HG02623 (cell line): ENCODE data around the gene PDE4B.

Source experiments
- ATAC-seq: cut with Tn5 transposase; IDR thresholded peaks from one replicate; pipeline ENCODE4 v1.9.1; 2021; ENCODE audit warnings: moderate library complexity; ENCODE audit not compliant: unreplicated experiment

Gene PDE4B

DNA sequence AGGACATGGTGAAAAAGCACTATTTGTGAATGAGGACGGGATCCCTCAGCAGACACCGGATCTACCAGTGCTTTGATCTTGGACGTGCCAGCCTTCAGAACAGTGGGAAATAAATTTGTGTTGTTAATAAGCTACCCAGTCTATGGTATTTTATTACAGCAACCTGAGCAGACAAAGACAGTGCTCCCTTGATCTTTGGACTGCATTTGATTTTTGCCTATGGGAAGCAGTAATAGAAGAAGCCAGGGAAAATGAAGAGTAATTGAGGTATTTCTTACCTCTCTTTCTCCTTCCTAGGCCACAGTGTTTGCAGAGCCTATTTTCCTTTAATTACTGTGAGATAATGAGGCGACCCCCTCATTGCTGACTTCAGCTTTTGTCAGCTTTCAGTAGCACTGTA is 87.9 kb downstream of the PDE4B start:
- ATAC-seq, result no peak

DNA sequence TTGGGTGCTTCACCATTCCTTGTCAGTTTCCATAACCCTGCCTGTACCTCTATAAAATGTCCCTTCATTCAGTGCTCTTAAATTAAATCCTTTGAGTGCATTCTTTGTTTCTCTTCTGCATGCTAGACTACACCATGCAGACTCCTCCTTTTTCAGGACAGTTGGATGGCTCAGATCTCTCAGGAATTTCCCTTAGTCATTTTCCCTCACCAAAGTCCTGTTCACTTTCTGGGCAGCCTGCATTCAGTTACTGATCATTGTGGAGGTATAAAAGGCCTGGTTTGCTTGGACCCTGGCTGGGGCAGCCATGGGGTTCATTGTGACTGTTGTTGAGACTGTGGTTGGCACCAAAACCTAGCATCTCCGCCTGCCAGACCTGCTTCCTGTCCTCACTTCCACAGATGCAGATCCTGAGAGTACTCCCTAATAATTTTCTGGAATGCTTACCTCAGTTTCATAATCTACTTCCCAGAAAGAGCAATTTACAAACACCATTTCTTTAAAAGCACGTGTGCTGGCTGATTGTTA is 88.4 kb downstream of the PDE4B start:
- ATAC-seq, result no peak

DNA sequence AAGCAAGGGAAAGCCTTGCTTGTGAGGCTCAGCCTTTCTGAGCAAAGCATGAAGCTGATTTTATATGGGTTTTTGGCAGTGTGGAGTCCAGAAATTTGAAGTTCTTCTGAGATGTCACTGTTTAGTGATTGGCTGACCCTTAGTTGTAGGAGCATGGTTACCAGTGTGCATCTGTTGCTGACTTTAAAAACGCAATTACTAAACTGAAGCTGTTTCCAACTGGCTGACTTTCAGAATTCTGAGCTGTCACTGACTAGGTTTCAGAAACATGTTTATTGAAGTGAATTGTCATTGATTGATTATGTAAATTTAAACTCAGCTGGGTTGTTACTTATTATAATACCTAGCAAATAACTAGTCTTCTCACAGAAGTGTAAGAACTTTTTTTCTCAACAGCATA is 89.4 kb downstream of the PDE4B start:
- no peak for ATAC-seq

DNA sequence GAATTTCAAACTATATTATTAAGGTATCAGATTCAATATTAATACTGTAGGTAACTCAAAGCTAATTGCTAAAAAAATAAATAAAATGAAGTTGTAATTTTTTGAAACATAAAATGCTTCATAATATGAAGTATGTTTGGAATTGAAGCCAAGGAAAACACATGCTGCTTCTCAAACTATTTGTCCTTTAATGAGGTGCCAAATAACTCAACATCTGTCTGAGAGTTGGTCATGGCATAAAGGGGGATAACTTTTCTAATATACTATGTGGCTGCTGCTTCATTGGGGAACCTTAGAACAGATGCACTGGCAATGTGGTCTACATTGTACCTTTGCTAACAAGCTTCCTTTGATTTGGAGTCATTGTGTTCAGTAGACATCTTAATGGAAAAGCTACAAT is 96.7 kb downstream of the PDE4B start:
- ATAC-seq, result no peak

DNA sequence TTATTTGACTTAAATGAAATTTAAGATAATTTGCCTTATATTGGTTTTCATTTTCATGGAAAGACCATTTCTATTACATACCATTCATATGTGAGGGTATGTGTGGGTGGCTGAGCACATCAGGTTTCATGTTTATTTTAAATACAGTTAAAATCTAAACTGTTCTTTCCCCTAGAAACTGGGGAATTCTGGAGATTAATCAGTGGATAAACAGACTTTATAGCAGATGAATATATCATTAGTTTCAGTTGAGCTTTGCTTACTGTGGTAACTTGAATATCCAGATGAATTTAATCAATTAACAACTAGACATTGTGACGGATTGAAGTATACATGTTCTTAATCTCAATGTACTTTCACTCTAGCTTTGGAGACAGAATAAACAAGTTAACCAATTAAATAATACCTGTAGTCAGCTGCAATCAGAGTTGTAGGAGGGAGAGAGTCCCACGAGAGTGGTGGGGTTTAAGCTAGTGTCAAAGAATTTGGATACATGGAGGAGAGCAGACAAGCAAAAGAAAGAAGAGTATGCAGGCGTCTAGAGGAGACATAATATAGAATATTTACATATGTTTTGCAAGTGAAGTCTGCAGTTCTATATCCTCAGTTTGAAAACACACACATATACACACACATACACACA is 97.6 kb downstream of the PDE4B start:
- no peak for ATAC-seq

DNA sequence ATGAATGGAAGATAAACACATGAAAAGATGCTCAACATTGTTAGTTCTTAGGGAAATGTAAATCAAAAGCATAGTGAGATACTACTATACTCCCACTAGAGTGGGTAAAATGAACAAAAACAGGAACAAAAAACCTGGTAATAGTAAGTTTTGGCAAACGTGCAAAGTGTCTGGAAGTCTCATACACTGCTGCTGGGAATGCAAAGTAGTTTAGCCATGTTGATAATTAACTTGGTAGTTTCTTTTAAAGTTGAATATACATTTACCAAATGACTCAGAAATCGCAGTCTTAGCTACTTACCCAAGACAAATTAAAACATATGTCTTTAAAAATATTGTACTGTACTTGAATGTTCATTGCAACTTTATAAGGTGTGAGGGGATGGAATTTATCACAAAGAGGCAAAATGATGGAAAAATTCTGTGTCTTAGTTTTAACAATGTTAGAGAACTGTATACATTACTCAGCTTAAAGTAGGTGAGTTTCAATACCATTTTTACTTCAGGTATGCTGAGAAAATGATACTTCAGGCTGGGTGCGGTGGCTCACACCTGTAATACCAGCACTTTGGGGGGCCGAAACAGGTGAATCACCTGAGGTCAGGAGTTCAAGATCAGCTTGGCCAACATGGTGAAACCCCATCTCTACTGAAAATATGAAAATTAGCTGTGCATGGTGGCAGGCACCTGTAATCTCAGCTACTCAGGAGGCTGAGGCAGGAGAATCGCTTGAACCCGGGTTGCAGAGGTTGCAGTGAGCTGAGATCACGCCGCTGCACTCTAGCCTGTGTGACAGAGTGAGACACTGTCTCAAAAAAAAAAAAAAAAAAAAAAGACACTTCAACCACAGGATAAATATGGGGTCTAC is 102.3 kb downstream of the PDE4B start:
- ATAC-seq, result peak; percentile 82

DNA sequence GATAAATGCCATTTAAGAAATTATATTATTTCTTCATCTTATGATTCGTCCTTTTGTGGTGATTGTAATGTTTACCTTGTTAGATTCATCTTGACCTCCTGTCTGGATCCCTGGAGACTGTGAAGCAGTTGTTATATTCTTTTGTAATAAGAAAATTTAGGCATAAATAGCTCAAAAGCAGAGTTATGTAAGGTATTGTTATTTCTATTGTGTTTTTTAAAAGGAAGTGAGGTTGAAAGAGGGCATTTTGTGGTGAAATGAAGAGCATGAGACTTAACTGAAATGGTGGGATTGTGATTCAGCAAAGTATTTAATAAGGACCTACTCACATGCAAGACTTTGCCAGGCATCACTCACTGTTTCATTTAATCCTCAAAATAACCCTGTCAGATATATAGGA is 104.0 kb downstream of the PDE4B start:
- ATAC-seq, result no peak

DNA sequence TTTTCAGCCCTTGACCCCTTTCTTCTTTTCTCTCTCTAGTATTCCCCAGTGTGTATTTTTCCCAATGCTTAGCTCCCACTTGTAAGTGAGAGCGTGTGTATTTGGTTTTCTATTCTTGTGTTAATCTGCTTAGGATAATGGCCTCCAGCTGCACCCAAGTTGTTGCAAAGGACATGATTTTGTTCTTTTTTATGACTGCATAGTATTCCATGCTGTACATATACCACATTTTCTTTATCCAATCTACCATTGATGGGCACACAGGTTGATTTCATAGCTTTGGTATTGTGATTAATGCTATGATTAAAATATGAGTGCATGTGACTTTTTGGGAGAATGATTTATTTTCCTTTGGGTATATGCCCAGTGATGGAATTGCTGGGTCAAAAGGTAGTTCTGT is 104.8 kb downstream of the PDE4B start:
- ATAC-seq, result no peak

DNA sequence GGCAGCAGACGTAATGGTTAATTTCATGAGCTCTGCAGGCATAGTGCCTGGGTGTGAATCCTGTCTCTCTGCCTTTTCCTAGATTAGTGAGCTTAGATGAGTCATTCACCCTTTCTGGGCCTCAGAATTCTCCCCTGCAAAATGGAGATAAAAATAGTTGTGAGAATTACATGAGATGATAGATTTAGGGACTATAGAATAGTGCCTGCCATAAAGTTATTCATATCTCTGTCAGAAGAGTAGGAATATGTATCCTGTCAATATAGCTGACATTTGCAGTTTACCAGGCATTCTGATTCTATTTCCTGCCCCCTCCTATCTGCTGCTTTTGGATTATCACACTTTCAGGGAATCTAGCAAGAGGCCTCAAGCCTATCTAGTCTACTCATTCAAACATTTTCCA is 112.0 kb downstream of the PDE4B start:
- no peak for ATAC-seq

DNA sequence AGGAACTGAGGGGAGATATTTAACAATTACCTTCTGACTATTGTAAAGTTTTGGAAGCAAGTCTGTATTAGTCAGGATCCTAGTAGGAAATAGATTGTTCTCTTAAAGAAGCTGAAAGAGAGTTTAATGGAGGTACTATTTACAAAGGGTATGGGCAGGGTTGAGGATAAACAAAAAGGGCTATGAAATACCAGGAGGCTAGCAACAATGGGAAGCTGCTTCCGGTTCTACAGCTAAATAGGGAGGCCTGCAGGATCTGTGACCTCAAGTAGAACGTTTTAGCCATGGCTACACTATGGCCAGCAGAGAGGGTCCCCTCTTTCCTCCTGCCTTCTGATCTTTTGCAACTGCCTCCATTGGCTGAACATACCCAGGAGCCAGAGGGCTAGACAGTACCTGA is 117.7 kb downstream of the PDE4B start:
- ATAC-seq, result no peak

DNA sequence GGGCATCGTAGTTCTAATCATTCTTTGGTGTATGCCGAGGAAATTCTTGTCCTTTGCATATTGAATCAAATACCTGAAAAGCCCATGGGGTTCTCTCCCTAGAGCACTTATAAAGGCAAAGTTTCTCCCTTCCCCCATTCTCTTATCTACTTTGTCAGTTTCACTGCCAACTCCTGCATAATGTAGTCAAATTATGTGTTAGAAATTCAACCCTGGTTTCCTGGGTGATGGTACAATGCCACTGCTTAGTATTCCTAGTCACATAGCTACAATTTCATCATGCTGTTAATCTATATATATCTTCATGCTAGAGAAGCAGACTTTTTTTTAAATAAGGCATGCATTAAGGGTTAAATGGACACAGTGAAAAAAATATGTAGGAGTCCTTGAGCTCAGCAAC is 119.0 kb downstream of the PDE4B start:
- no peak for ATAC-seq

DNA sequence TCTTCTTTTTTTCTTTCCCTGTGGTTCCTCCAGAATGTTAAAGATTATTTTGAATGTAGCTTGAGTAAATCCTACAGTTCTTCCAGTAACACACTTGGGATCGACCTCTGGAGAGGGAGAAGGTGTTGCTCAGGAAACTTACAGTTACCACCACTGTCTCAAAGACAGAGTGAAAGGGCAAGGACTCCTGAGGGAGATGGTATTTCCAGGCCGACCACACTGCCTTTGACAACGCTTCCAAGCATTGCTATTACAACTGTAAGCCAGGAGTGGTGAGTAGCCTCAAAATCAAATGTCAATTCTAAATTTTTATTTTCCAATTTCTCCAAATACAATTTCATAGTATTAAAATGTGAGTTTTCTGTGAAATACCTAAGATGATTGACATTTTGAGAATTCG is 125.9 kb downstream of the PDE4B start:
- no peak for ATAC-seq

DNA sequence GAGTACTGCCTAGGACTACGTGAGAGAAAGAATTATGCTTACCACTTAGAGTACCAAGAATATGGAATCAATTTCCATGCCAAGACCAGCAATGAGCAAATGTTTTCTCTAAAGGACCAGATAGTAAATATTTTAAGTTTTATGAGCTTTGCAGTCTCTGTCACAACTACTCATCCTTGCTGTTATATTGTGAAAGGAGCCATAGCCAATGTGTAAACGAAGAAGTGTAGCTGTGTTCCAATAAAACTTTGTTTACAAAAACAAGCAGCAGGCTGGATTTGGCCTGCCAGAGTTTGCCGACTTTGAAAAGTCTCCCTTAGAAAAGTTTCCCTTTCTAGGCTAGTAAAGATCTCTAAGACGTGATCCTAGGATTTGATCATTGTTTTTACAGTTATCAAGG is 128.8 kb downstream of the PDE4B start:
- ATAC-seq, result no peak

DNA sequence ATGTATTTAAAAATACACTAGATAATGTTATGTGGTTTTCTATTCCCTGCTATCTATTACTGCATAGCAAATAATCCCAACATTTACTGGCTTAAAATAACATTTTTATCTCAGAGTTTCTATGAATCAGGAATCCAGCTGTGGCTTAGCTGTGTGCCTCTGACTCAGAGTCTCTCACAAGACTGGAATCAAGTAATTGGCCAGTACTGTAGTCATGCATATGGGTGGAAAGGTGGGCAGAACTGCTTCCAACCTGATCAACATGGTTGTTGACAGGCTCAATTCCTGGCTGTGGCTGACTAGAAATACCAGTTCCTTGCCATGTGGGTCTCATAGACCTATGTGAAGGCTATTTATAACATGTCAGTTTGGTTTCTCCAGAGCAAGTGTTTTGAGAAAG is 131.8 kb downstream of the PDE4B start:
- no peak for ATAC-seq

DNA sequence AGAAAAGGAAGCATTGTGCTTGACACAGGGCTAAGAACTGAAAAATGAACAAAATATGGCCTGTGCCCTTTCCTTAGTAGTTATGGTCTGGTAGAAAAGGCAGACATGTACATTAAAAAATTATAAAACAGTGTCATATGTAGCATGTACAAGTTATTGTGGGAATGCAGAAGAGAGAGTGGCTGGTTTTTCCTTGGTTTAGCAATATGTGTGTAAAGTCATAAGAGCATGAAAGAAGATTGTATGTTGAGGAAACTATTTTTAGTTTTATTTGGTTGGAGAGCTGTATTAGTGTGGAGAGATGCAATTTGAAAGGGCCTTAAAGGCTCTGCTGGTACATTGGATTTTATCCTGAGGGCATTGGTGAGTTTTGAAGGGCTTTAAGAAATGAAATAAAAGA is 145.8 kb downstream of the PDE4B start:
- ATAC-seq, result no peak

DNA sequence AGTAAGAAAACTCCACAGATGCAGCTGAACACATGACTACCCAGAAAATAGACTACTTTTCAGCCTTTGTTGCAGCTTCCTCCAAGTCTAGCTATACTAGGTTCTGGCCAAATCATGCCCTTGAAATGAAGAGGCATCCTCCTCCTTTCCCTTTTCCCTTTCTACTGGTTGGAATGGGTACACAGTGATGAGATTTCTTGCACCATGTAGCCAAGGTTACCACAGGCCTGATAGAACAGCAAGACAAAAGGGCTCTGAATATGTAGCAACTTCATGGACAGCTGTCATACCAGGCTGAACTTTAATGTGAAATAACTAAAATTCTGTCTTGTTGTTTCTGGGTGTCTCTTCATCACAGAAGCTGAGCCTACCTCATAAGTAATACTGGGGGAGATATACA is 146.5 kb downstream of the PDE4B start:
- ATAC-seq, result no peak

DNA sequence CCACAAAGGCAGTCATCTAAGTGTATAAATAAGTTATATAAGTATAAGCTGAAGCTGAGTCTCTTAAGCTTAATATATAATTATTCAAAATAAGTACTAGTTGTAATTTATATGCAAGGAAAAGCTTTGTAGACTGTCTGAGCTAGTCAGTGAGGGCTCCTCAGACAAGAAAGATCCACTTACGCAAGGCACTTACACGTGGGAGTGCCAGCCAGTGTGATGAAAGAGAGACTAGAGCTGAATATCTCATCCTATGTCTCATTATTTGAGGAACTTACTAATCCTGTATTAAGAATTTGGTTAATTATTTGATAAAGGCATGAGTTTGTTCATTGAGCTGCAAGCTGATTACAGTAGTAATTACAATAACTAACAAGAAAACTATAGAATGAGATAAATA is 146.9 kb downstream of the PDE4B start:
- ATAC-seq, result no peak

DNA sequence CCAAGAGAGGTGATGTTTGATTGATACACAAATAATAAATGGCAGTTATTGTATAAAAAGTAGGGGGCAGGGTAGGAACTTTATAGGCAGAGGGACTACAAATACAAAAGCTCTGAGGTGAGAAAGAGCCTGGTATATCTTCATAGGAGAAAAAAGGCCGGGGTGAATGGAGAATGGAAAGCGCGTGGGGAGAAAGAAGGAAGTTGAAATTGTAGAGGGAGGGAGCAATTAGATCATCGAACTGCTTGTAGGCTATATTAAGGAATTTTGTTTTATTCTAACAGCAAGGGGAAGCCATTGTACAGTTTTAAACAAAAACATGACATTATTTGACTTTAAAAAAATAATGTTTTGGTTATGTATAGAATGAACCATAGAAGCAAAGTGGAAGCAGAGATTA is 147.4 kb downstream of the PDE4B start:
- no peak for ATAC-seq

DNA sequence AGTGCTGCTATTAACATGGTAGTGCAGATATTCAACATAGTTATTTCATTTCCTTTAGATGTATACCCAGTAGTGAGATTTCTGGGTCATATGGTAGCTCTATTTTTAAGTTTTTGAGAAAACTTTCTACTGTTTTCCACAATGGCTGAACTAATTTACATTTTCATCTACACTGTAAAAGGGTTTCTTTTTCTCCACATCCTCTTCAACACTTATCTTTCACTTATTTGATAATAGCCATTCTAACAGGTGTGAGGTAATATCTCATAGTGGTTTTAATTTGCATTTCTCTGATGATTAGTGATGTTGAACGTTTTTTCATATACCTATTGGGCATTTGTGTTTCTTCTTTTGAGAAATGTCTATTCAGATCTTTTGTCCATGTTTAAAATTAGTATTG is 149.8 kb downstream of the PDE4B start:
- no peak for ATAC-seq

DNA sequence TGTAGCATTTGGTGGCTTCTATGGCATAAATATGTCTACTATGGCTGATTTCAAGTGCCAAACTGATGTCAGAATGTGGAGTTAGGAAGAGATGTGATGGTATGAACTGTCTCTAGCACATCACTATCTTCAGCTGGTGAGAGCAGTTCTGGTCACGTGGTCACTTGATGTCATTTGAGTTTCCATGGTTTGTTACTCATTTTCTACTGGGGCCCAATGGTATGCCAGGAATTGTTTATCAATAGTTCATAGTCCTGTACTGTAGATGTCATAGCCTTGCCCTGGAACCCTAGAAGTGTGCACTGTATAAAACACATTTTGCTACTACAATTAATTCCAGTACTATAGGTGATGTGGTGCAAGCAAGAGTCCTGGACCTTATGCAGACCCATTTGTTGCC is 153.7 kb downstream of the PDE4B start:
- ATAC-seq, result no peak

DNA sequence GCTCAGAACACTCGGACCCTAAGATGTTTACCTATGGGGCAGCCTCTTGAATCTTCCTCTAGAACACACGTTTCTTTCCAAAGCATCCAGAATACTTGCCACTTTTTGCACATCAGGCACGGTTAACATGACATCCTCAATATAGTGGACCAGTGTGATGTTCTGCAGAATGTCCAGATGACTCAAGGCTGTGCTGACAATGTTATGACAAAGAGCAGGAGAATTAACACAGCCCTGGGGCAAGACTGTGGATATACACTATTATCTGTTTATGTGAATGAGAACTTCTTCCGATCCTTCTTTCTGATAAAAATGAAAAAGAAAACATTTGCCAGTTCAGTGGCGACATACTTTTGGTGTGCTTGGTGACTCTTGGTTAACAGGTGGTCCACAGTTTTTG is 154.3 kb downstream of the PDE4B start:
- ATAC-seq, result no peak

DNA sequence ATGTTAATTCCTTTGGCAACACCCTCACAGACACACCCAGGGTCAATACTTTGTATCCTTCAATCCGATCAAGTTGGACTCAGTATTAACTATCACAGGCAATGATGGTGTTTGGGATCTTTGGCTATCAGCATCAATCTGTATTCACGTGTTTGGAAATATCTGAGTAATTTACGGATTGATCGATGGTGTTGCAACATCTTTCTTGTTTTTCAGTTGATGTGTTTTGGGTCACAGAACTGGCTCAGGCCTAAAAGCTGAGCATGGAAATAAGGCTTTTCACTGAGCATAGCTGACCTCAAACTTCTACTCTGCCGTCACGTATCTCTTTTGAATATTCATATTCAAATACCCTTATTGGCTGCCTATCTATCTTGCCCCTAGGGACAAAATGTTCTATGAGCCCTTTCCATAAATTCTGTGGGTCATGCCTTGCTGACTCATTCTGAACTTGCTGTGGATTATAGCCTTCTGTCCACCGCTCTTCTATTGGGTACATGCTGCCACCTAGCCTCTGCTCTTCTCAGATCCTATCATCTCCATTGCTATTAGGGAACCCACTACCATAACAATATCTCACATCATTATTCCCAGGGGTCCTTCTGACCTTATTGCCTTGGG is 156.0 kb downstream of the PDE4B start:
- no peak for ATAC-seq
